Measurements from ENCODE around the gene SPTBN1.
A peak's percentile ranks its signal among the peaks of the same experiment; 100 is the strongest.

Gene SPTBN1

GRCh38 chr2:54632733-54633692, 176.9 kb downstream of the SPTBN1 start:
- no peaks in the 10 kb centered on the region for H3K9me3 ChIP-seq (ENCODE audit: low read length)
- H3K9ac ChIP-seq (ENCODE audit: low read length), result no peak overlapping the region
- no peak overlapping the region for H3K4me3 ChIP-seq (ENCODE audit: low read depth in 1 of 2, low read length in 2 of 2)
- peaks cover 27% of the 10 kb centered on the region for H3K4me1 ChIP-seq (ENCODE audit: insufficient read depth, low read length)
- no peak overlapping the region for H3K27ac ChIP-seq (ENCODE audit: low read depth, low read length)
- no peaks in the 10 kb centered on the region for H3K27me3 ChIP-seq (ENCODE audit: control insufficient read depth in 1 of 2, insufficient read depth in 2 of 2, low read length in 2 of 2)
- H3K36me3 ChIP-seq (ENCODE audit: insufficient read depth, low read length), result peaks cover 77% of the 10 kb centered on the region

- Histone ChIP-seq H3K4me3 (ENCODE audit: low read depth in 1 of 2, low read length in 2 of 2) (no peak overlapping the region), H3K4me1 (ENCODE audit: insufficient read depth, low read length) (peaks cover 31% of the 10 kb centered on the region), H3K36me3 (ENCODE audit: insufficient read depth, low read length) (peaks cover 75% of the 10 kb centered on the region), H3K9ac (ENCODE audit: low read length) (no peak overlapping the region), H3K9me3 (ENCODE audit: low read length) (no peaks in the 10 kb centered on the region), H3K27ac (ENCODE audit: low read depth, low read length) (peak overlapping the region; percentile 46), H3K27me3 (ENCODE audit: control insufficient read depth in 1 of 2, insufficient read depth in 2 of 2, low read length in 2 of 2) (no peaks in the 10 kb centered on the region)
Measured at GRCh38 chr2:54634021-54634420, 177.9 kb downstream of the SPTBN1 start.

- H3K27me3 ChIP-seq (ENCODE audit: control insufficient read depth in 1 of 2, insufficient read depth in 2 of 2, low read length in 2 of 2), result no peaks in the 10 kb centered on the region
- H3K27ac ChIP-seq (ENCODE audit: low read depth, low read length), result peak overlapping the region; percentile 46
- H3K36me3 ChIP-seq (ENCODE audit: insufficient read depth, low read length), result peaks cover 77% of the 10 kb centered on the region
- H3K9me3 ChIP-seq (ENCODE audit: low read length), result no peaks in the 10 kb centered on the region
- no peak overlapping the region for H3K9ac ChIP-seq (ENCODE audit: low read length)
- H3K4me3 ChIP-seq (ENCODE audit: low read depth in 1 of 2, low read length in 2 of 2), result peak overlapping the region in 1 of 2 donors; percentile 19
- peaks cover 39% of the 10 kb centered on the region for H3K4me1 ChIP-seq (ENCODE audit: insufficient read depth, low read length)
Measured at GRCh38 chr2:54634564-54635511, 178.7 kb downstream of the SPTBN1 start.

GRCh38 chr2:54635554-54636152, 179.5 kb downstream of the SPTBN1 start:
- H3K4me1 ChIP-seq (ENCODE audit: insufficient read depth, low read length), result peaks cover 44% of the 10 kb centered on the region
- no peak overlapping the region for H3K9ac ChIP-seq (ENCODE audit: low read length)
- peaks cover 74% of the 10 kb centered on the region for H3K36me3 ChIP-seq (ENCODE audit: insufficient read depth, low read length)

GRCh38 chr2:54636415-54637139, 180.4 kb downstream of the SPTBN1 start:
- H3K9ac ChIP-seq (ENCODE audit: low read length), result no peak overlapping the region
- no peaks in the 10 kb centered on the region for H3K27me3 ChIP-seq (ENCODE audit: control insufficient read depth in 1 of 2, insufficient read depth in 2 of 2, low read length in 2 of 2)
- H3K4me3 ChIP-seq (ENCODE audit: low read depth in 1 of 2, low read length in 2 of 2), result no peak overlapping the region
- H3K9me3 ChIP-seq (ENCODE audit: low read length), result no peaks in the 10 kb centered on the region
- peaks cover 65% of the 10 kb centered on the region for H3K36me3 ChIP-seq (ENCODE audit: insufficient read depth, low read length)
- H3K27ac ChIP-seq (ENCODE audit: low read depth, low read length), result no peak overlapping the region
- peaks cover 44% of the 10 kb centered on the region for H3K4me1 ChIP-seq (ENCODE audit: insufficient read depth, low read length)

More at GRCh38 chr2:54635554-54636152, 179.5 kb downstream of the SPTBN1 start:
- Histone ChIP-seq H3K27ac (ENCODE audit: low read depth, low read length) (peak overlapping the region; percentile 46), H3K4me3 (ENCODE audit: low read depth in 1 of 2, low read length in 2 of 2) (peak overlapping the region in 1 of 2 donors; percentile 19), H3K27me3 (ENCODE audit: control insufficient read depth in 1 of 2, insufficient read depth in 2 of 2, low read length in 2 of 2) (no peaks in the 10 kb centered on the region), H3K9me3 (ENCODE audit: low read length) (no peaks in the 10 kb centered on the region)

GRCh38 chr2:54638103-54638502, 182.0 kb downstream of the SPTBN1 start:
- Histone ChIP-seq H3K36me3 (ENCODE audit: insufficient read depth, low read length) (peaks cover 49% of the 10 kb centered on the region), H3K27ac (ENCODE audit: low read depth, low read length) (no peak overlapping the region), H3K9me3 (ENCODE audit: low read length) (no peaks in the 10 kb centered on the region), H3K4me3 (ENCODE audit: low read depth in 1 of 2, low read length in 2 of 2) (no peak overlapping the region), H3K27me3 (ENCODE audit: control insufficient read depth in 1 of 2, insufficient read depth in 2 of 2, low read length in 2 of 2) (no peaks in the 10 kb centered on the region), H3K9ac (ENCODE audit: low read length) (no peak overlapping the region), H3K4me1 (ENCODE audit: insufficient read depth, low read length) (peaks cover 44% of the 10 kb centered on the region)

- H3K36me3 ChIP-seq (ENCODE audit: insufficient read depth, low read length), result peaks cover 43% of the 10 kb centered on the region
- no peak overlapping the region for H3K27ac ChIP-seq (ENCODE audit: low read depth, low read length)
- H3K9ac ChIP-seq (ENCODE audit: low read length), result no peak overlapping the region
- H3K27me3 ChIP-seq (ENCODE audit: control insufficient read depth in 1 of 2, insufficient read depth in 2 of 2, low read length in 2 of 2), result no peaks in the 10 kb centered on the region
- no peaks in the 10 kb centered on the region for H3K9me3 ChIP-seq (ENCODE audit: low read length)
- H3K4me1 ChIP-seq (ENCODE audit: insufficient read depth, low read length), result peaks cover 44% of the 10 kb centered on the region
- no peak overlapping the region for H3K4me3 ChIP-seq (ENCODE audit: low read depth in 1 of 2, low read length in 2 of 2)
Measured at GRCh38 chr2:54638774-54639187, 182.7 kb downstream of the SPTBN1 start.

GRCh38 chr2:54639609-54640008, 183.5 kb downstream of the SPTBN1 start:
- H3K27ac ChIP-seq (ENCODE audit: low read depth, low read length), result no peak overlapping the region
- H3K9ac ChIP-seq (ENCODE audit: low read length), result no peak overlapping the region
- peaks cover 37% of the 10 kb centered on the region for H3K4me1 ChIP-seq (ENCODE audit: insufficient read depth, low read length)
- peaks cover 44% of the 10 kb centered on the region for H3K36me3 ChIP-seq (ENCODE audit: insufficient read depth, low read length)
- no peaks in the 10 kb centered on the region for H3K27me3 ChIP-seq (ENCODE audit: control insufficient read depth in 1 of 2, insufficient read depth in 2 of 2, low read length in 2 of 2)
- no peaks in the 10 kb centered on the region for H3K9me3 ChIP-seq (ENCODE audit: low read length)
- no peak overlapping the region for H3K4me3 ChIP-seq (ENCODE audit: low read depth in 1 of 2, low read length in 2 of 2)

GRCh38 chr2:54640834-54641540, 184.9 kb downstream of the SPTBN1 start:
- H3K4me1 ChIP-seq (ENCODE audit: insufficient read depth, low read length), result peaks cover 29% of the 10 kb centered on the region
- peaks cover 51% of the 10 kb centered on the region for H3K36me3 ChIP-seq (ENCODE audit: insufficient read depth, low read length)
- no peak overlapping the region for H3K4me3 ChIP-seq (ENCODE audit: low read depth in 1 of 2, low read length in 2 of 2)
- H3K27me3 ChIP-seq (ENCODE audit: control insufficient read depth in 1 of 2, insufficient read depth in 2 of 2, low read length in 2 of 2), result no peaks in the 10 kb centered on the region
- no peak overlapping the region for H3K27ac ChIP-seq (ENCODE audit: low read depth, low read length)
- H3K9ac ChIP-seq (ENCODE audit: low read length), result no peak overlapping the region
- no peaks in the 10 kb centered on the region for H3K9me3 ChIP-seq (ENCODE audit: low read length)

GRCh38 chr2:54641988-54642387, 185.9 kb downstream of the SPTBN1 start:
- H3K4me1 ChIP-seq (ENCODE audit: insufficient read depth, low read length), result peaks cover 32% of the 10 kb centered on the region
- no peaks in the 10 kb centered on the region for H3K27me3 ChIP-seq (ENCODE audit: control insufficient read depth in 1 of 2, insufficient read depth in 2 of 2, low read length in 2 of 2)
- no peak overlapping the region for H3K4me3 ChIP-seq (ENCODE audit: low read depth in 1 of 2, low read length in 2 of 2)
- H3K36me3 ChIP-seq (ENCODE audit: insufficient read depth, low read length), result peaks cover 56% of the 10 kb centered on the region
- H3K27ac ChIP-seq (ENCODE audit: low read depth, low read length), result no peak overlapping the region
- no peaks in the 10 kb centered on the region for H3K9me3 ChIP-seq (ENCODE audit: low read length)
- H3K9ac ChIP-seq (ENCODE audit: low read length), result no peak overlapping the region

Measured in muscle layer of colon (tissue), 2 donors.